Panc1 (cell line): Measurements from ENCODE around the gene LPP. TPM values are rescaled to one million over a fixed set of nuclear protein-coding genes. Genes with fewer than 3 reads are reported as not detected.

Source experiments
- ATAC-seq: fragments of 200-7000 bp; cut with Tn5 transposase; 2 replicates; pipeline ENCODE4 v1.9.1; 2020; ENCODE audit warnings: mild to moderate bottlenecking, moderate library complexity
- BruUV-seq: library from RNA; stranded (reverse); fragments of 400-500 nt; replicated peaks from 2 replicates; lab custom pipeline; 2021; lab: Mats Ljungman, UMichigan
- CTCF ChIA-PET: fragments of 300-600 bp; sonication (Branson Sonifier 250); formaldehyde crosslinking; loops from one replicate; lab custom pipeline; 2022; ENCODE audit warnings: antibody characterized with exemption; lab: Charles Lee
- POLR2A ChIA-PET: fragments of 300-600 bp; sonication (Branson Sonifier 250); formaldehyde crosslinking; loops from one replicate; lab custom pipeline; 2022; ENCODE audit warnings: antibody characterized with exemption; lab: Charles Lee
- DNase-seq: peaks from one replicate; pipeline ENCODE4 v3.0.0-alpha.2; 2010; ENCODE audit warnings: low read depth, low spot score
- H3K27ac ChIP-seq: 2 replicates; pipeline ENCODE4 v1.5.1; 2011; ENCODE audit warnings: mild to moderate bottlenecking, low read length, inconsistent platforms
- H3K27me3 ChIP-seq: fragments of 200-500 bp; sonication (Bioruptor generic); 2 replicates; pipeline ENCODE4 v1.6.0; 2014; ENCODE audit warnings: low read length, inconsistent platforms; ENCODE audit not compliant: control insufficient read depth, insufficient read depth
- H3K36me3 ChIP-seq: fragments of 200-500 bp; sonication (Bioruptor generic); 2 replicates; pipeline ENCODE4 v1.5.1; 2014; ENCODE audit warnings: inconsistent platforms, mild to moderate bottlenecking, low read length, moderate library complexity; ENCODE audit not compliant: control insufficient read depth, insufficient read depth
- H3K4me1 ChIP-seq: 2 replicates; pipeline ENCODE4 v1.5.1; 2011; ENCODE audit warnings: inconsistent platforms, mild to moderate bottlenecking, low read length, moderate library complexity; ENCODE audit not compliant: control insufficient read depth, insufficient read depth
- H3K4me3 ChIP-seq, 2 experiments: 2 replicates each; pipeline ENCODE4 v1.5.1; 2011 to 2012; ENCODE audit warnings: low read depth in 2 of 2, low read length in 2 of 2, mild to moderate bottlenecking in 2 of 2, inconsistent platforms in 1 of 2, moderate library complexity in 1 of 2
- H3K9me3 ChIP-seq: fragments of 200-500 bp; sonication (Bioruptor generic); 2 replicates; pipeline ENCODE4 v1.5.1; 2014; ENCODE audit warnings: low read depth, mild to moderate bottlenecking, inconsistent platforms, low read length, moderate library complexity; ENCODE audit not compliant: control insufficient read depth, insufficient read depth
- POLR2AphosphoS5 ChIP-seq: IDR thresholded peaks from 2 replicates; pipeline ENCODE4 v1.6.1; 2012; ENCODE audit warnings: mild to moderate bottlenecking, low read depth, low read length, moderate library complexity
- SIN3A ChIP-seq: IDR thresholded peaks from 2 replicates; pipeline ENCODE4 v1.6.1; 2012; ENCODE audit warnings: low read depth, mild to moderate bottlenecking, low read length, moderate library complexity, borderline replicate concordance; ENCODE audit not compliant: insufficient read depth
- TCF7L2 ChIP-seq: IDR thresholded peaks from 2 replicates; pipeline ENCODE4 v1.6.1; 2011; ENCODE audit warnings: mild to moderate bottlenecking, low read depth, low read length, inconsistent platforms
- in situ Hi-C: cut with HindIII; loops from 2 replicates; pipeline ENCODE4 v1.10.0; 2016; ENCODE audit warnings: low sequenced_read_pairs, low pct_unique_long_range_greater_than_20kb
- intact Hi-C: fragments of 100-400 bp; cut with micrococcal nuclease; formaldehyde crosslinking; loops from one replicate; pipeline ENCODE4 v1.10.0; 2022; ENCODE audit not compliant: unreplicated experiment
- total RNA-seq: library from RNA; stranded (reverse); gene quantifications from one replicate; pipeline ENCODE4 v1.2.1, GENCODE V29; 2021; ENCODE audit not compliant: unreplicated experiment
- TF ChIP-seq, protein P1 (sequence below): fragments of 450-650 bp; IDR thresholded peaks from 2 replicates; pipeline ENCODE4 v1.5.1; 2017; ENCODE audit warnings: mild to moderate bottlenecking
- TF ChIP-seq, protein P2 (sequence below), 2 experiments: IDR thresholded peaks; 2 replicates each; pipeline ENCODE4 v1.6.1; 2011 to 2012; ENCODE audit warnings: low read depth in 2 of 2, control low read depth in 1 of 2, low read length in 1 of 2, mild to moderate bottlenecking in 1 of 2, moderate library complexity in 1 of 2; ENCODE audit not compliant: insufficient read depth in 1 of 2

Gene LPP
- total RNA-seq, 1 experiment from 2014 or later, result 90.0 TPM

- H3K36me3 ChIP-seq, result no peaks in the 10 kb centered on the region
- DNase-seq, result no peak
- ChIA-PET POLR2A (no interaction called here), CTCF (interaction anchor here (0.6 kb wide), 1 partner anchor 1101 kb away, joined by 3 read pairs; no protein-coding TSS in a partner anchor)
- H3K4me3 ChIP-seq, result no peak overlapping the region
- in situ Hi-C loops (no loop called here), intact Hi-C loops (no loop called here)
- H3K27me3 ChIP-seq, result no peaks in the 10 kb centered on the region
- ATAC-seq, result no peak
- TF ChIP-seq POLR2AphosphoS5 (no peak), SIN3A (no peak), TCF7L2 (no peak)
- TF ChIP-seq, protein P1, sequence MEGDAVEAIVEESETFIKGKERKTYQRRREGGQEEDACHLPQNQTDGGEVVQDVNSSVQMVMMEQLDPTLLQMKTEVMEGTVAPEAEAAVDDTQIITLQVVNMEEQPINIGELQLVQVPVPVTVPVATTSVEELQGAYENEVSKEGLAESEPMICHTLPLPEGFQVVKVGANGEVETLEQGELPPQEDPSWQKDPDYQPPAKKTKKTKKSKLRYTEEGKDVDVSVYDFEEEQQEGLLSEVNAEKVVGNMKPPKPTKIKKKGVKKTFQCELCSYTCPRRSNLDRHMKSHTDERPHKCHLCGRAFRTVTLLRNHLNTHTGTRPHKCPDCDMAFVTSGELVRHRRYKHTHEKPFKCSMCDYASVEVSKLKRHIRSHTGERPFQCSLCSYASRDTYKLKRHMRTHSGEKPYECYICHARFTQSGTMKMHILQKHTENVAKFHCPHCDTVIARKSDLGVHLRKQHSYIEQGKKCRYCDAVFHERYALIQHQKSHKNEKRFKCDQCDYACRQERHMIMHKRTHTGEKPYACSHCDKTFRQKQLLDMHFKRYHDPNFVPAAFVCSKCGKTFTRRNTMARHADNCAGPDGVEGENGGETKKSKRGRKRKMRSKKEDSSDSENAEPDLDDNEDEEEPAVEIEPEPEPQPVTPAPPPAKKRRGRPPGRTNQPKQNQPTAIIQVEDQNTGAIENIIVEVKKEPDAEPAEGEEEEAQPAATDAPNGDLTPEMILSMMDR, result no peak
- TF ChIP-seq, protein P2, sequence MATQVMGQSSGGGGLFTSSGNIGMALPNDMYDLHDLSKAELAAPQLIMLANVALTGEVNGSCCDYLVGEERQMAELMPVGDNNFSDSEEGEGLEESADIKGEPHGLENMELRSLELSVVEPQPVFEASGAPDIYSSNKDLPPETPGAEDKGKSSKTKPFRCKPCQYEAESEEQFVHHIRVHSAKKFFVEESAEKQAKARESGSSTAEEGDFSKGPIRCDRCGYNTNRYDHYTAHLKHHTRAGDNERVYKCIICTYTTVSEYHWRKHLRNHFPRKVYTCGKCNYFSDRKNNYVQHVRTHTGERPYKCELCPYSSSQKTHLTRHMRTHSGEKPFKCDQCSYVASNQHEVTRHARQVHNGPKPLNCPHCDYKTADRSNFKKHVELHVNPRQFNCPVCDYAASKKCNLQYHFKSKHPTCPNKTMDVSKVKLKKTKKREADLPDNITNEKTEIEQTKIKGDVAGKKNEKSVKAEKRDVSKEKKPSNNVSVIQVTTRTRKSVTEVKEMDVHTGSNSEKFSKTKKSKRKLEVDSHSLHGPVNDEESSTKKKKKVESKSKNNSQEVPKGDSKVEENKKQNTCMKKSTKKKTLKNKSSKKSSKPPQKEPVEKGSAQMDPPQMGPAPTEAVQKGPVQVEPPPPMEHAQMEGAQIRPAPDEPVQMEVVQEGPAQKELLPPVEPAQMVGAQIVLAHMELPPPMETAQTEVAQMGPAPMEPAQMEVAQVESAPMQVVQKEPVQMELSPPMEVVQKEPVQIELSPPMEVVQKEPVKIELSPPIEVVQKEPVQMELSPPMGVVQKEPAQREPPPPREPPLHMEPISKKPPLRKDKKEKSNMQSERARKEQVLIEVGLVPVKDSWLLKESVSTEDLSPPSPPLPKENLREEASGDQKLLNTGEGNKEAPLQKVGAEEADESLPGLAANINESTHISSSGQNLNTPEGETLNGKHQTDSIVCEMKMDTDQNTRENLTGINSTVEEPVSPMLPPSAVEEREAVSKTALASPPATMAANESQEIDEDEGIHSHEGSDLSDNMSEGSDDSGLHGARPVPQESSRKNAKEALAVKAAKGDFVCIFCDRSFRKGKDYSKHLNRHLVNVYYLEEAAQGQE (IDR thresholded peaks at IDR 0.05; ENCODE audit: insufficient read depth in 1 of 2, low read depth in 2 of 2, low read length in 1 of 2), result no peak
- H3K4me1 ChIP-seq, result no peaks in the 10 kb centered on the region
- H3K9me3 ChIP-seq, result no peaks in the 10 kb centered on the region
- BruUV-seq, result no TSS peak
- no peak overlapping the region for H3K27ac ChIP-seq
These were observed 687.9 kb downstream of the LPP start for GRCh38 chr3:188841906-188842305.

DNA sequence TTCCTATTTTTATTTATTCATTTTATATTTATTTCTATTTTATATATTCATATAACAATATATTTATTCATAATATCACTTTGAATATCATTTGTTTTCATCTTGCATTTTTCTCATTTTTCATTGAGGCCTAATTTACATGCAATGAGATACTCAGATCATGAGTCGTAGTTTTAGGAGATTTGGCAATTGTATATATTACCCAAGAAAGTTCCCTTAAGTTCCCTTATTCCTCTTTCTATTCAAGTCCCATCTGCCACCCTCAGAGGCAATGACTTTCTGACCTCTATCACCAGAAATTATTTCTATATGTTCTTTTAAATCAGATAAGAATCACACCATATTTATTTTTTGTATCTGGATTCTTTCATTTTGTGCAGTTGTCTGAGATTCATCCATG lies 688.7 kb downstream of the LPP start:
- H3K4me1 ChIP-seq, result no peaks in the 10 kb centered on the region
- DNase-seq (no peak), ATAC-seq (no peak)
- H3K4me3 ChIP-seq, result no peak overlapping the region
- in situ Hi-C loops, result no loop called here
- no peak overlapping the region for H3K27ac ChIP-seq
- TF ChIP-seq, protein P2 (IDR thresholded peaks at IDR 0.05; ENCODE audit: insufficient read depth in 1 of 2, low read depth in 2 of 2, low read length in 1 of 2), result no peak
- TF ChIP-seq SIN3A (no peak), POLR2AphosphoS5 (no peak), TCF7L2 (no peak)
- TF ChIP-seq, protein P1, result no peak
- ChIA-PET POLR2A (no interaction called here), CTCF (no interaction called here)
- intact Hi-C loops, result no loop called here
- no peaks in the 10 kb centered on the region for H3K27me3 ChIP-seq
- BruUV-seq, result no TSS peak
- H3K36me3 ChIP-seq, result no peaks in the 10 kb centered on the region
- no peaks in the 10 kb centered on the region for H3K9me3 ChIP-seq
